H4 (cell line): Measurements from ENCODE around the gene SLC1A3. TPM values are rescaled to one million over a fixed set of nuclear protein-coding genes. Genes with fewer than 3 reads are reported as not detected.

Source experiments
- DNase-seq: peaks from one replicate; pipeline ENCODE4 v3.0.0-alpha.2; 2015; ENCODE audit warnings: low spot score
- total RNA-seq: library from RNA; depleted of rRNA; stranded (reverse); fragments of >200 nt; shearing (Covaris generic); gene quantifications from 2 replicates; pipeline ENCODE4 v1.2.3, GENCODE V29; 2014

SLC1A3 gene
- total RNA-seq, 1 experiment from 2014 or later: 20.8 TPM

DNA sequence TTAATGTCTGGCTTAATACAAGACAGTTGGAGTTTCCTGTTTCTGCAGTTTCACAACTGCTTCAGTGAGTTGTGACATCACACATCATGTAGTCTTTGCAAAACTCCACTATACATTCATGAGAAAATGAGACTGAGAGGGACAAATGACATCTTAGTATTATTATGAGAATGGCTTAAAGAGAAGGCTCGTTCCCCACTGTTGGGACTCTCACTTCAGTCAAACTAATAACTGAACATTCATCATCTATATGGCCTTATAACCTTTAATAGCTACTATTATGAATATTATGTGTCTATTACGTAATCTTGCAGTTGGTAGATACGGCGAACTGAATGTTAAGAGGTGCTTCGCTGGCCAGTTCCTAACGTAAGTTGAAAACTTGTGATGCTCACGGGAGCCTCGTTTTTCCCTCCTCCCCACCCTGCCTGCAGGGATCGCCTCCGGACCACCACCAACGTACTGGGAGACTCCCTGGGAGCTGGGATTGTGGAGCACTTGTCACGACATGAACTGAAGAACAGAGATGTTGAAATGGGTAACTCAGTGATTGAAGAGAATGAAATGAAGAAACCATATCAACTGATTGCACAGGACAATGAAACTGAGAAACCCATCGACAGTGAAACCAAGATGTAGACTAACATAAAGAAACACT is 79.4 kb downstream of the SLC1A3 start:
- no peak for DNase-seq

DNA sequence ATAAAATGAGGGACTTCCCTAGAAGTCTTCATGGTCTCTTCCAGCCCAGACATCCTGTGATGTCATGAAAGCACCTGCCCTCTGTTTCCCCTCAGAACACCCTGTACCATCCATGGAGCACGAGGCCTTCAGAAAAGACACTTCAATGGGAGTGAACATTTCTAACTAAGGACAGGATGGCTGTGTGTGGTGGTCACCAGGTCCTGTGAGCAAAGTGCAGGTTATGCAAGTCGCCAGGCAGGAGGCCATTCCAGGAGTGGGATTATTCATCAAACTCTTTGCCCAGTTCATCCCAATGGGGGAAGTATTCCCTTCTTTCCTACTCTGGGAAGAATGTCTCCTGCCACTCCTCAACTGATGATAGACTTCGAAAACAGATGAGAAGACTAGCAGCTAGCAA is 80.5 kb downstream of the SLC1A3 start:
- DNase-seq: no peak

DNA sequence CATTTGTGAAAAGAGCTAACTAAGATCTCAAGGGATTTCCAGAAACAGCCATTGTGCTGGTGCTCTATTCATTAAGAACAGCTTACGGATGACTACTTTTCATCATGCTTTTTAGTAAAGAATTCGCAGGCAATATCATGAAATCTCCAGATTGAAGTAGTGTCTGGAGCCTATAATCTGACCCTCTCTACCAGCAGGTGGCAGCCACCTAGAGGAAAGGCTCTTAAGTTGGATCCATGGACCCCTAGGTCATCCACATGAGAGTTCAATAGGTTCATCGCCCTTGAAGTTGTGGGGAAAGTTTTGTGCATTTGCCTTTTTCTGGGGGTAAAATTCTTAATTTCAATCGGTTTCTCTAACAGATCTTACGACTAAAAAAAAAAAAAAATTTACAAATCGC is 82.3 kb downstream of the SLC1A3 start:
- DNase-seq: peak; percentile 36

DNA sequence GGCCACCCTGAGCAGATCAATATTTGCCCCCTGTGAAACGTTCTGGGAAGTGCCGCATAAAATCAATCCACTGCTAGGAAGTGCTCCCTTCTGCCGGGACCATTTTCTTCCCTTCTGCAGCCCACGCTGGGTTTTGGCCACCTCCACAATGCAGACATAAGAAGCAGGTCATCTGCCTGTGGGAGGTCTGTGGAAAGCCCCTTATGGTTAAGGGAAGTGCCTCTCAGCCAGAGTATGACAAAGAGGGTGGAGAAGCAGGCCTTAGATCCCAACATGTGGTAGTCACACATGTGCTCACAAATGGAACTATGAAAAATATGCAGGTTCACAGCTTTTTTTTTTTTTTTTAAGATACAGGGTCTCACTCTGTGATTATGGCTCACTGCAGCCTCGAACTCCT is 82.8 kb downstream of the SLC1A3 start:
- no peak for DNase-seq

DNA sequence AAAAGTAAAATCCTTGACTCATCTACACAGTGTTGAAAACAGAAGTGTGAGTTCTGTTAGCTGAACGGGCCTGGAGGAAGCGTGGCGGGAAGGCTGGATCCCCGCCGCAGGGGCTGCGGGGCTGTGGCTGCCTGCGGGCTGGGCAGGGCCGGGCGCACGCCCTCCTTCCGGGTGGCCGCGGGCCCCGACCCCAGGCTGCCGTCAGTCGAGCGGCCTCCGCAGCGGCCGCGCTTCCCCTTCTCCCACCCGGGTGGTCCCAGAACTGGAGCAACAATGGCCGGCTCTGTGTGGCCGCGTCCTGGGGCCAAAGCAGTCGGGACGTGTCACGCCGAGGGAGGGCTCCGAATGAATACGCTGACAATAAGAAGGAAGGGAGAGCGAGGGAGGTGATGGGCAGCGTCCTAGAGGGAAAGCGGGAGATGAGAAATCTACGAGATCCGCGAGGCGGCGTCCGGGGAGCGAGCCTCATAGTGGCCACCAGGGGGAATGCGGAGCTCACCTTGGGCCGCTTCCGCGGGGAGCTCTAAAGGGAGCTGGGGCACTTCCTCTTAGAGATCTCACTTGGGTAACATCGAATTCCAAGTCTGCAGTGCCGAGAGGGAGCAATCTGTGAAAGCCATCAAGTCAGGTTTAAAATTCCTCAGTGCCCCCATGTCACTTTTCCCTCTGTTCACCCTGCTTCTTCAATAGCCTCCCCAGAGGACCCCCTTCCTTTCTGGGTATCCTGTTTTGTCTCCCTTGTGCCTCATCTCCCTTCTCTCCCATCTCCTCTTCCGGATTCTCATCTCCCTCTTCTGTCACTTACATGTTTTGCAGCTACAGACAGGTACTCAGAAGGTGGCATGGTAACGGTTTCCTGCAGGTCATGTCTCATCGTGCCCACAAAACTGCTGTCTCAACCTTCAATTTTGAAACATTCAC is 83.9 kb downstream of the SLC1A3 start:
- DNase-seq: peak; percentile 86

DNA sequence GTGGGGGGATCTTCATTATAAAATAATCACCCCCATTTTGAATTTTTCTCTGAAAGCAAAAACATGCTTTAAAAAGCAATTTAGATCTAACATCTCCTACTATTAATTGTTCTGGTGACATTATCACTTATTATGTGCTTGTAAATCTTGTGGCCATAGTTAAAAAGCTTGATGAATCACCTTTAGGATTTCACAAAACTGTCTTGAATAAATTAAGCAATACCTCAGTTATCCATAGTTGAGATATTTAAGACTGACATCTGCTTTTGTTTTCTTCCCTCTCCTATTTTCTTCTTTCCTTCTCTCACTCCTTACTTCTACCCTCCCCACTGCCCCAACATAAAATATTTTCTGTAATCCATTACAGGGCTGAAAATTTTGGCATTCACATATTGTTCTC is 84.8 kb downstream of the SLC1A3 start:
- DNase-seq: no peak

DNA sequence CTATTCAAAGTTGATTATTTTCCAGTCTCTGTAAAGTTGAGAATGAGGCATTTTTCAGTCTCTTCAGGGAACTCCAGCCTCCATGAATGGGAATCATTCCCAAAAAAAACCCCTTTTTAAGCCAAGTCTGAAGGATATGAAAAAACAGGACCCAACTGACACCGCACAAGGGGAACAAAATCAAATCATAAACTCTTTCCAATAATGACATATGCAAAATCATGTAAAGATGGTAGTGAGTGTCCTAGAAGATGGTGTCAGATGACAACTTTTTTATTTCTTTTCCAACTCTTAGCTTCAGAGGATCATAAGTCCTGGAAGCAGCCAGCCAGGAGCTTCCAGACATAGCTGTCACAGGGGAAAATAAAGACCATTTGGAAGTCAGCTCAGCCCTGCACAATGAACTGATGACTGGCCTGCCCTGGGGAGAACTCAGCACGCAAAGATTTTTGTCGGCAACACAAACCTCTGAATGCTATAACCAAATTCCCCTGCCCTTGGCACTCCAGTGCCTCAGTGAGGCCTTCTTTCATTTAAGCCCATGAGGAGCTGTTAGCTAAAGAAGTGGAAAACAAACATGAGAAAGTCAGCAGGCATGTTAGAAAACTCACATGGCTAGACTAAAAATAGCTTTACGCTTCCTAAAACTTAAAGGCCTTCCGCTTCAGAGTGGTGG is 85.4 kb downstream of the SLC1A3 start:
- no peak for DNase-seq

DNA sequence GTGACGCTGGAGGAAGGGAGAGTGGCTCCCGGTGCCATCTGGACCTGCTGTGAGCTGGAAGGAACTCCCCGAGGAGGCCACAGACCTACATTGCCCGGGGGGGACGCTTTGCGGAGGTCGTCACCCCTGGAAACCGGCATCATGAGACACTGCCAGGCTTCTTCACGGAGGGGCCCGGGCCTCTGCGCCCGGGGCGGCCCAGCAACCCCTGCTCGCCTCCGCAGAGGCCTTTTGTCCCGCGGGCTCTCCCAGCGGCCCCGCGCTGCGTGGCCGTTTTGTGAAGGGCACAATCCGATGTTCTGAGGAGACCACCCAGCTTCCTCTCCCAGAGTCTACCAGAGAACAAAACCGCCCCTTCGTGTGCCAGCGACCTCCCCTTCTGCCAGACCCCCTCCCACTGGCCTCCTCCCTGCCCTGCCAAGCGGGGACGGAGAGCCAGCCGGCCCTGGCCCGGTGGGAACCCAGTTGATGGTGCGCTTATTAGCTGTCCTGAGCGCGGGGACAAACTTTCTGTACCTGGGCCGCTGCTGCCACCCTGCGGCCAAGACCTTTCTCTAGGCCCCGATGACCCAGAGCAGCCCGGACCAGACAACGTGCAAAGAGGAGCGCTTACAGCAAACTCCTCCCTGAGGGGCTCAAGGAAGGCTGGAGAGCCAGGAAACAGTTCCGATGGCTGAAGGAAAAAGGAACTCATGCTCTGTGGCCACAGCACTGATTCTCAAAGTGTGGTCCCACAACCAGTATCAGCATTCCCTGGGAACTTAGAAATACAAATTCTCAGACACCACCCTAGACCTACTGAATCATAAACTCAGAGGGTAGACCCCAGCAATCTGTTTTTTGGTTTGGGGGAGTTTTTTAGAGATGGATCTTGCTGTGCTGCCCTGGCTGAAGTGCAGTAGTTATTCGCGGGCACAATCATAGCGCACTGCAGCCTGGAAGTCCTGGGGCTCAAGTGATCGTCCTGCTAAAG is 86.7 kb downstream of the SLC1A3 start:
- peak; percentile 69 for DNase-seq

DNA sequence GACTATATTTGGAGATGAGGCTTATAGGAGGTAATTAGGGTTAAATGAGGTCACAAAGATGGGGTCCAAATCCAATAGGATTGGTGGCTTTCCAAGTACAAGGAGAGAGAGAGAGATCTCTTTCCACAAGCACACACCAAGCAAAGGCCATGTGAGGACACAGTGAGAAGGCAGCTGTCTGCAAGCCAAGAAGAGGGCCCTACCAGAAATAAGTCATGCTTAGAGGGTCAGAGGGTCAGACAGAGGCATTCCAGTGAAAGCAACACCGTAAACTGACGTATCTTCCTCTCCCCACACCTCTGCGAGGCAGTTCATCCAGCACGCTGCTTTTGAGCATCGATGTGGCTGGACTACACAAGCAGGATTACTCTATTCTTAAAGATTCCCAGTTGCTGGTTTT is 87.9 kb downstream of the SLC1A3 start:
- no peak for DNase-seq

DNA sequence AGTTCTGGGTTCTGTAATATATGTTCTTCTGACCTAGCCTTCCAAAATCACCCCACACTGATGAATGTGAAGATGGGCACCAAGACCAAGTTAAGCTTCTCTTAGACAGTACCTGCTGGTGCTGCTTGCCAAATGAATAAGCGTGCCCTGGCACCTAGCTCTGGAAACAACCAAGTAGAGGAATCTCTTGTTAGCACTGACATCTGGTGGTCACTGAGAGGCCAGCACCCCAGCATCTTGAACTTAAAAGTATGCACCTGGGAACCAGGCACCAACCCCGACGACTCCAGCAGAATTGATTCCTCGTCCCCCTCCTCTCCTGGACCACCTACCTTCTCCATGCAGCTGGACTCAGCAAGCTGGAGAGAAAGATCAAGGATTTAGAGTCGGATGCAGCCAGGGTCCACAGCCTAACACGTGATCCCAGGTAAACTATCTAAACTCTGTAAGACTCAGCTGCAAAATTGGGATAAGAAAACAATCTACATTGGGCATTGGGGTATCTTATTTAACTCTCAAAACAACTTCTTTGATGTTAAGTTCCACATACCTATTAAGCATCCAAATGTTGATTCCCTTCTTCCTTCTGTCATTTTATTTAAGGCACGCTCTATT is 89.8 kb downstream of the SLC1A3 start:
- peak; percentile 72 for DNase-seq

DNA sequence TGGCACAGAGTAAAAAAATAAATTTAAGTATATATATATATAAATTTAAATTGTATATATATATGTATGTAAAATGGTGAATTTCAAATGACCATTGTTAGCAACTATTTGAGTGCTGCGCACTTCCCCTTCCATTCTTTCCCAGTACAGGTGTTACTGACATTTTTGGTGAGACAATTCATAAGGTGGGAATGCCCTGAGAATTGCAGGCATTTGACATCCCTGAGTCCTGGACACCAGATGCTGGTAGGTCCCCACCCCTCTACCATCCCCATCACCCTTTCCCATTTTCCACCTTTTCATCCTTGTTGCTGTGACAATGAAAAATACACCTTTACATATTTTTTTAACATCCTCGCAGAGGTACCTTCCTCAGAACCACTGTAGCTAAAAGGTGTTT is 91.6 kb downstream of the SLC1A3 start:
- no peak for DNase-seq

DNA sequence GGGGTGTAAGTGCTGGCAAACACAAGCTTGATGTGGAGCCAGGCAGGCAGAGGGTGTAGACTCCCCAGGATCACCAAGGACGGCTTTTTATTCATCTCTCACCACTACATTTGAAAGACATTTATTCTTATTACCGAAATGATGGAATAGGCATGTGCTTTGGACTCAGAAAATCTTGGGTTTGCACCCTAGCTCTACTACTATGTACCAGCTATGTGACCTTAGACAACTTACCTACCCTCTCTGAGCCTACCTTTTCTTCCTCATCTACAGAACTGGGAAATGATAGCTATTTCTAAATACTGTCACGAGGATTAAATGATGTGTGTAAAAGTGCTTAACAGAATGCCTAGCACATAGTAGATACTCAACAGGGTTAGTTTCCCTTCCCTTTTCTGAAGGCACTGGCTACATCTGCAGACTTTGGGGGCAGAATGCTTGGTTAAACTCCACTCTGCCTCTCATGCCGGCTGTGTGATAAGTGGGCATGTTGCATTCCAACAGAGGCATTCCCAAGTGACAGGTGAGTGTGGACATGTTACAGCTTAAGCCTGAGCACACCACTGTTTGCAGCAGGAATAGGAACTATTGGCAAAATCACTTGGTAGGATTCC is 94.8 kb downstream of the SLC1A3 start:
- DNase-seq: no peak

DNA sequence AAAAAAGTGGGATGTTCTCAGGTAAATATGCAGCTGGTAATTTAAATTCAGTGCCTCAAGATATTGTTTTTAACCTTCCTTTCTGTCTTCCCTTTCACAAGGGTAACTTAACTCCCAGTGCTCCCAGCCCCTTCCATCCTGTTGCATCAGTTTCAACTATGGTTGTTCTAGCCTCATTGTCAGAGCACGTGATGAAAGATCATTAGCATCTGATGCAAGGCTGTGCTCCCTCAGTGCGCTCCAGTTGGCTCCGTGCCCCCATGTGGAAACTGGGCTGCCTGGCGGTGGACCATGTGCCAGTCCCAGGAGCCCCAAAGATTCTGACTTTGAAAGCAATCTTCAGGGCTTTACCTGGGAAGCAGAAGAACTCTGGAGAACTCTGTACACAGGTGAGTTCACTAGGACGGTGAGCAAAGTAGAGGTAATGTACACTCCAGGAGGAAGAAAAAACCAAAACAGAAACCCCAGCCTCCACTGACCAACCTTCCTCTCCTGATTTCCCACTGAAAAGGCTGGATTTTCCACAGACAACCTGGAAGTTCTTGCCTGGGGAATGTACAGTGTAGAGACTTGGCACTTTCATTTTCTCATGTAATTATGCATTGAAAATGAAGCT is 96.9 kb downstream of the SLC1A3 start:
- peak; percentile 43 for DNase-seq

DNA sequence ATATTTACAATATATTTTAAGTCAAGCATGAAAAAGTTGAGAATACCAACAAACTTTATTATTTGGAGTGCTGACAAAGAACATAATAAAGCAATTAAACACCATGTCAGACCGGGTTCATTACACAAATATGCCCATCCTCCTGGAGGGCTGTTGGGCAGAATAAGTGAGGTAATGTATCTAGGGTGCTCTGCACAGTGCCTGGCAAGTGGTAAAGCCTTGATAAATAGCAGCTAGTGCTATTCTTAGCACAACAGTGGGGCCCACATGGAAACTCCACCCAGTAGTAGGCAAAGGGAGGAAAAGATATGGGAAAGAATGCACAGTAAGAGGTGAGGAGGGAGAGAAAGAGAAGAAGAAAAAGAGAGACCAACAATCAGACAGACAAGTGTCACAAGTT is 97.7 kb downstream of the SLC1A3 start:
- no peak for DNase-seq

DNA sequence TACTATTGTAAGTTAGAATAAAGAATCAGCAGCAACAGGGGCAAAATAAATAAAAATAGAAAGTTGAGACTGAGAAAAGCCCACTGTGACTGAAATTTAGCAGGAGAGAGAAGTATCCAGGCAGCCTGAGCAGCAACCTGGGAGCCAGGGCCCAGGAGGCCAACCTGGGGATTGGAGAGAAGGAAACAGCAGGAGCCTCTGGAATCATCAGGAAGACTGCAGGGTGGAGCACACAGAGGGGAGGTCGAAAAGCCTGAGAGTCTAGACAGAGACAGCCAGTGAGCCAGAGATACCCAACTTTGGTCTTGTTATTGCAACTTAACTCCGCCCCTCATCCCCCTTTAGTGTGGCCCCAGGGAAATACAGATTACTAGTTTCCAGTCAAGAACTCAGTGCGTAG is 98.6 kb downstream of the SLC1A3 start:
- DNase-seq: no peak

DNA sequence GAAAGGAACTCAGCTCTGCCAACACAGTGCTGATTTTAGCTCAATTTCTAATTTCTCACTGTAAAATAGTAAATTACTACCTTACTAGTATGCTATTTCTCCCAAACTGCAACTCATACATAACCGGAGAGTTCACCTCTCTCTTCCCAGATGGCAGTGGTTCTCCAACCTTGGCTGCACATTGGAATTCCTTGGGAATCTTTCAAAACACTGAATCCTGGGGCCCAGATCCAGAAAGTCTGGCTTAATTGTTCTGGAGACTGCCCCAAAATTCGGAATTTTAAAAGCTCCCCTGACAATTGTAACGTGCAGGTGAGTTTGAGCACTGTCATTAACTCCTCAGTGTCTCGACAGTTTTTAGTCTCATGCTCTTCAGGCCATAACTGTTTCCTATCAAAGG is 100.3 kb downstream of the SLC1A3 start:
- no peak for DNase-seq

DNA sequence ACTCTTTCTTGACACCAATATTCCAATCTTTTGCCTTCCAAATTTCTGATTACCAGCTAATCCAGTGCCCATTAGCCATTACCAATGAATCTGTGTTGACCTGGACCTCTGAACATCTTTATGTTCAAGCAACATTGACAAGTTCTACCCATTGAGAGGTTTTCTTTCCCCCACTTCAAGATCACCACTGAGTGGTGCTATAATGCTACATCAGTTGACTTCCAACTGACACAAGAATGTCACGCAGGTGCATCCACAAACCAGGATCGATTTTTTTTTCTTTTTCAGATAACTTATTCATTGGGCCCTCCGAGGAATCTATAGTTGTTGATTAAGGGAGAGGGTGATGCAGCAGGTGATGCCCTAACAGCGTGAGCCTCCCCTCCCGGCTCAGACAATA is 102.6 kb downstream of the SLC1A3 start:
- DNase-seq: no peak

DNA sequence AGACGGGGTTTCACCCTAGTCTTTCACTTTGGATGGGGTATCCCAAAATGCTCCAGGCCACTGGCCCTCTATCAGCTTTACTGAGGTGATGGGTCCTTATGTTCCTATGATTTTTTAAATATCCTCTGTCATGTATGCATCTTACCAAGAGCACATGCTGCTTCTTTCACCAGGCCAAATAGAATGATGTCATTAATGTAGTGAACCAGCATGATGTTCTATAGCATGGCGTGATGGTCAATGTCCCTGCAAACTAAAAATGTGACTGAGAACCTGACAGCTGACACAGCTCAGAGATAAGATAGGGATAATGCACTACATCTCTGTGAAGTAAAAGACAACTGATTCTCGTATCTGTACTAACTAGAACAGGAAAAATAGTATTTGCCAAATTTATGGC is 103.6 kb downstream of the SLC1A3 start:
- DNase-seq: no peak

DNA sequence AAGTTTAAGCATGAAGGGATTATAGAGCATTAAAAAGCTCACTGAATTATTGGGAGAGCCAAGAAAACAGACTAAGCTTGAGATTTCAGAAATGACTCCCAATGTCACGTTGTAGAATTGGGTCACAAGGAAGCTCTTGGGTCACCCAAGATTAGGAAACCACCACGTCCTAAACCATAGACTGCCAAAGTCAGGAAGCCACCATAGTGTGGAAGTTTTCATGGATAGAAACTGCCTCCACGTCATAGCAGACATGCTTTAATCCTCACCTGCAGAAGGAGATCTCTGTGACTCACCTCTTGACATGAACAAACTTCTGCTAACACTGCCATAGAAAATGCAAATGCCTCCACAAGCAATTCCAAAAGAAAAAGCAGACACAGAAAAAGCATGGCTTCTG is 106.3 kb downstream of the SLC1A3 start:
- no peak for DNase-seq

DNA sequence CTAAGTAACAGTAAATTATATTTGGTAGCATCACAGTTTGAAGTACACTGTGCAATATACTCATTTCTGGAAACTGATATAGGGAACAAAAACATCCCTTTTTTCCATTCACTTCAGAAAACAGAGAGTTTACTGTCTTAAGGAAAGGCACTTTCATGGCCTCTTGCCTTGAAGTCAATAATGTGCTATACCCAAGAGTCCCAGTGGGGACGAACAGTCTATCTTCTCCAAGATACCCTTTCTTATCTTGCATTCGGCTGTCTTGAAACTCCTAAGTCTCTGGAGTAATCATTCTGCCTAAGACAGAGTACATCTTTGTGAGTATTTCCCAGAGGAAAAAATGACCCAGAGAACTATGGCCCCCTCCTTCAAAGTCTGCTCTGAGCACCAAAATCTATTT is 107.1 kb downstream of the SLC1A3 start:
- no peak for DNase-seq
